Jurkat, Clone E6-1 (cell line): ENCODE measurements around the gene CLCN6.

Experiments
- DNase-seq: peaks from one replicate; pipeline ENCODE4 v3.0.0-alpha.2; 2011; ENCODE audit warnings: low read depth, low spot score
- H3K4me3 ChIP-seq: 2 replicates; pipeline ENCODE4 v1.5.1; 2011; ENCODE audit warnings: mild to moderate bottlenecking, low read length, control low read depth, moderate library complexity

The CLCN6 gene

DNA sequence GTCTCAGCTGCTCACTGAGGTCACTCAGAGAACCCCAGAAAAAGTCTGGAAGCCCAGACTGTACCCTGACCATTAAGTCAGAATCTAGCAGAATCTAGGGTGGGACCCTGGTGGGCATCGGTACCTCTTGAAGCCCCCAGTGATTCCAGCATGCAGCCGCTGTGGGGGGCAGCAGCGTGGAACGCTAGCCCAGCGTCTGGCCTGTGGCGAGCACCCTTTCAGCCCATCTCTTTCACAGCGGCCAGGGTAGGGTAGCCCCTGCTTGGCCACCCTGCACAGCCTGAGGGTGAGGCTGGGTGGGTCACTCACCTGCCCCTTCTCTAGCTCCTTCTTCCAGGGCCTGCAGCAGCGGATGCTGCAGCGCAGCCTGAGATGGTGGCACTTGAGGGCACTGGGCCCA, 27.7 kb upstream of the CLCN6 start:
- no peak for DNase-seq
- no peak overlapping the region for H3K4me3 ChIP-seq

DNA sequence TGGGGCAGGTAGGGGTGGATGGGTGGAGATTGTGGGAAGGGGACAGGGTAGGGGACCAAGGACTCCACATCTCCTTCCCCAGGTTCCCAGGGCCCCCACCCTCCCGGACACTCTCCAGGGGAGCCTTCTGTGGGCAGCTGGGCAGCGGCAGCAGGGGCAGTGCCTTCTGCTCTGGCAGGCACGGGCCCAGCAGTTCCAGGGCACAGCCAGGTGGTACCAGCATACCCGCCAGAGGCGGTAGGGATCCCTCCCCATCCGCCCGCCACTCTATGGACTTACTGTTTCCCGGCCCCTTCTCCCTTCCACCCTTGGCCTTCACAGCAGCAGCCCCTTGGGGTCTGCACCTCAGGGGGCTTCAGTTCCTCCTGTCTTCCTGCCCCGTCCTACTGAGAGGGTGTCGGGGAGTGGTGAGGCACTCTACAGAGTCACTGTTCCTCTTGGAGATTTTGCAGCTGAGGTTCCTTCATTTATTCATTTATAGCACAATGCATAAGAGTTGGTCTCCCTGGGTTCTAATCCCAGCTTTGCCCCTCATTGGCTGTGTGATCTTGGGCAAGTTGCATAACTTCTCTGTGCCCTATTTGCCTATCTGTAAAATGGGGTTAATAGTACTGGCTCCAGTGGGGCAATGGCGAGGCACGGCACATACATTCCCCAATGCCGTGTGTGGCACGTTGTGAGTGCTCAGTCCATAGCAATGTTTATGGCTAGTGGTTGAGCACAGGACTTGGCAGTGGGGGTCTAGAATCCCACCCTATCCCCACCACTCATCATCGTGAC, 27.0 kb upstream of the CLCN6 start:
- no peak for DNase-seq
- H3K4me3 ChIP-seq = no peak overlapping the region

DNA sequence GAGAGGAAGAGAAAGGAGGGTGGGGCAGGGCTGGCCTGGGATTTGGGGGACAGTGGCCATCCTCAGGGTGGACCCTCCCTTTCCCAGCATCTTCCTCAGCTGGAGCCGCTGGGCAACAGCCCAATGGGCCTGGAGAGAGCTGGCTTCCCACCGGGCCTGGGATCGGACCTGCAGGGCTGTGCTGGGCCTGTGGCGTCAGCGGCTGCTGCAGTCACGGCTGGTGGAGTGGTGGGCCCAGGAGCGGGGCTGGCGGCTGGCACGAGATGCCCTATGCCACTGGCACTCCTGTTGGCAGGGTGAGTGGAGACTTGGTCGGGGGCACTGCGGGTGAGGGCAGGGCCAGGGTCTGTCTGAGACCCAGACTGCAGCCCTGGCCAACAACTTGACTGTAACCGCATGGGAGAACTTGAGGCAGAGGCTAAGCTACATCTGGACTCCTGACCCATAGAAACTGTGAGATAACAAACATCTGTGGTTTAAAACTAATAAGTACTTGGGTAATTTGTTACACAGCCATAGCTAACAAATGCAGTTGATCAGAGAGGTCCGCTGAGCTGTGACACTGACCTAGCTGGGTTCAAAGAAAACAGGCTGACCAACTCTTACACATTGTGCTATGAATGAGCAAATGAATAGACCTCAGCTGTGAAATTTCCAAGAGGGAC, 26.1 kb upstream of the CLCN6 start:
- DNase-seq = no peak
- H3K4me3 ChIP-seq = no peak overlapping the region

DNA sequence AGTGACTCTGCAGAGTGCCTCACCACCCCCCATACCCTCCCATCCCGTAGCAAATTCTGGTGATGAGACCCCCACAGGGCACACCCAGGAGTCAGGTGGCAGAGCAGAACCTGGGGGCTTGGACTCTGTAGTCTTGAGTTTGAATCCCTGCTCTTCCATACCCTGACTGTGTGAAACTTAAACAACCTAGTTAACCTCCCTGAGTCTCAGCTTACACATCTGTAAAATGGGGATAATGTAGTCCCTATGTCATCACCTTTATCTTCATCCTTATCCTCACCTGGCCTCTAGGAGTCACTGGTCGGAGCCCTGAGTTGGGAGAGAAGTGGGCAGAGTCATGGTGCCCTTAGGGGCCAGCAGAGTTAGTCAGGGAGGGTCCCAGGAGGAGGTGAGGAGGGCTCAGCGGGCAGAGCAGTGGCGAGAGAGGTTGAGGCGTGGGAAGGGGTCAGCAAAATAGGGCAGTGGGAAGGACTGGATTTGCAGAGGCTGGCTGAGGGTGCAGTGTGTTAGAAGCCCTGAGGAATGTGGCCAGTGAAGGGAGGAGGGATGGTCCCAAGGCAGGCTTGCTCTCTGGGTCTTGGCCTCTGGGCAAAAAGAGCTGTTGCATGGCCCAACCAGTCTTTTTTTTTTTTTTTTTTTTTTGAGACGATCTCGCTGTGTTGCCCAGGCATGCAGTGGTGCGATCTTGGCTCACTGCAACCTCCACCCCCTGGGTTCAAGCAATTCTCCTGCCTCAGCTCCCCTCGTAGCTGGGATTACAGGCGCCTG, 25.4 kb upstream of the CLCN6 start:
- no peak for DNase-seq
- no peak overlapping the region for H3K4me3 ChIP-seq

DNA sequence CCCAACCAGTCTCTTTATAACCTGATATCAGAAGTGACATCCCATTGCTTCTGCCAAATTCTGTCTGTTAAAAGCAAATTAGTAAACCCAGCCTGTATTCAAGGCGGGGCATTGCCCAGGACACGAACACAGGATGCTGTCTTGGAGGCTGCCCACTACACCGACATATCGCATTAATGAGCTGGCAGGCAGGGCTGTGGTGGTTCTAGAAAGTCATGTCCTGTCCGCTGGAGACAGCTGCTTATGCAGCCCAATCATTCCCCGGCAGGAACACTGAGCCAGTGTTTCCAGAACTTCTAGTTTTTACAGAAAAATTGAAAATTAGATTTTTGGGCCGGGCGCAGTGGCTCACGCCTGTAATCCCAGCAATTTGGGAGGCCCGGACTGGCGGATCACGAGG, 24.7 kb upstream of the CLCN6 start:
- no peak overlapping the region for H3K4me3 ChIP-seq
- DNase-seq = no peak

DNA sequence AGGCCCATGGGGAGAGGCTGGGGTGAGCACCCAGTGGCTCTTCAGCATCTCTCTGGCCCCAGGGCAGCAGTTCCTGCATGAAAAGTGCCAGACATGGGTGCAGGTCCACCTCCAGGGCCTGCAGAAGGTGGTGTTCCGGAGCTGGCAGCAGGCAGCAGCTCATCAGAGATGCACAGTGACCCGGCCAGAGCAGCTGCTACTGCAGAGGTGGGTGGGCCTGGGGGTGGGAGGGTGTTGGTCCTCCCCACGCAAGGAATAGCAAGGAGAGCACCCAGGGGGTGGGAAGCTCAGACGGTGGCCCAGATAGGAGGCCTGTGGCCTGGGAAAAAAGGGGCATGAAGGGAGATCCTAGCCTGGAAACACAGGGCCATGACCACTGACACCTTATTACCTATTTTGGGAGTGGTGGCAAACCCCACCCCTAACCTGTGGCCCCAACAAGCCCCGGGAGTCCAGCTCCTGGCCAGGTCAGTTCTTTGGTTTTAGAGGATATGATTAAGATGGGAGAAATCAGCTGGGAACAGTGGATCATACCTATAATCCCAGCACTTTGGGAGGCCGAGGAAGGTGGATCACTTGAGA, 23.8 kb upstream of the CLCN6 start:
- DNase-seq = no peak
- no peak overlapping the region for H3K4me3 ChIP-seq

DNA sequence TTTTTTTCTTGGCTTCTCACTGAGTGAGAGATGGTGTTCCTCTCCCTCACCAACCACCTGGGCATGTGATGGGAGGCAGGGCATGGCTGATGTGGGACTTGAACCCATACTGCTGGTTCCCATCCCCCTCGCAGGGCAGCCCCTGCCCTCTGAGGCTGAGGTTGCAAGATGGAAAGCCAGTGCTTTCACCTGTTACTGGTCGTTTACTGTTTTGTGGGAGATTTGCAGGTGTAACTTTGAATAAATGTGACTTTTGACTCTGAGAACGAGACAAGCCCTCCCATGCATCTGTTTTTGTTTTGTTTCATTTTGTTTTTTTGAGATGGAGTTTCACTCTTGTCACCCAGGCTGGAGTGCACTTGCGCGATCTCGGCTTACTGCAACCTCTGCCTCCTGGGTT, 22.4 kb upstream of the CLCN6 start:
- no peak for DNase-seq
- no peak overlapping the region for H3K4me3 ChIP-seq

DNA sequence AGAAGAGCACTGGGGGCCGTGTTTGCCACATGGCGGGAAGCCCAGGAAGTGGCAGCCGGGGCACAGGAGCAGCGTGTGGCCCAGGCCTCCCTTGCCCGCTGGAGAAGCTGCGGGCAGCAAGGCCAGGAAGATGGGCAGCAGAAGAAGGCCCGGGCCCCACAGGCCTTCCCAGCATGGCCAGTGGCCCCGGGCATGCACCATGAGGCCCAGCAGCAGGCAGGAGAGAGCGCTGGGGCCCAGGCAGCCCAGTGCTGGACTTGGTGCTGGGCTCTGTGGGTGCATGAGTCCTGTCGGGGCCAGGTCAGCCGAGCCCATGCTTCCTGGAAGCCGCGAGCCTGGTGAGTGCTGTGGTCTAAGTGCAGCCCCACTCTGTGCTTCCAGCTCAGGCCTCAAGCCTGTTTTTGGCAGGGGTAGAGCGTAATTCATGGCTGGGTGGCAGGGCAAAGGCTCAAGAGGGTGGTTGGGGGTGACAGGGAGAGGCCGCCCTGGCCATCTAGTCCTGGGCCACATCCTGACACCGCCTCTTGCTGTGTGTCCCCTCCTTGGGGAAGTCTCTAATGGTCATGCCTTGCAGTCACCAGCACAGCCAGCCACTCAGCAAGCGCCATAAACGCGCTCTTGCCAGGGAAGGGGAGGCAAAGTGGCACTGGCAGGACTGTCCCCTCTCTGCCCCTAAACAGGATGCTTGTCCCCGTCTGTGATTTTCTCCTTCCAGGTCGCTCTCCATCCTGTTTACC, 21.6 kb upstream of the CLCN6 start:
- H3K4me3 ChIP-seq = no peak overlapping the region
- DNase-seq = no peak

DNA sequence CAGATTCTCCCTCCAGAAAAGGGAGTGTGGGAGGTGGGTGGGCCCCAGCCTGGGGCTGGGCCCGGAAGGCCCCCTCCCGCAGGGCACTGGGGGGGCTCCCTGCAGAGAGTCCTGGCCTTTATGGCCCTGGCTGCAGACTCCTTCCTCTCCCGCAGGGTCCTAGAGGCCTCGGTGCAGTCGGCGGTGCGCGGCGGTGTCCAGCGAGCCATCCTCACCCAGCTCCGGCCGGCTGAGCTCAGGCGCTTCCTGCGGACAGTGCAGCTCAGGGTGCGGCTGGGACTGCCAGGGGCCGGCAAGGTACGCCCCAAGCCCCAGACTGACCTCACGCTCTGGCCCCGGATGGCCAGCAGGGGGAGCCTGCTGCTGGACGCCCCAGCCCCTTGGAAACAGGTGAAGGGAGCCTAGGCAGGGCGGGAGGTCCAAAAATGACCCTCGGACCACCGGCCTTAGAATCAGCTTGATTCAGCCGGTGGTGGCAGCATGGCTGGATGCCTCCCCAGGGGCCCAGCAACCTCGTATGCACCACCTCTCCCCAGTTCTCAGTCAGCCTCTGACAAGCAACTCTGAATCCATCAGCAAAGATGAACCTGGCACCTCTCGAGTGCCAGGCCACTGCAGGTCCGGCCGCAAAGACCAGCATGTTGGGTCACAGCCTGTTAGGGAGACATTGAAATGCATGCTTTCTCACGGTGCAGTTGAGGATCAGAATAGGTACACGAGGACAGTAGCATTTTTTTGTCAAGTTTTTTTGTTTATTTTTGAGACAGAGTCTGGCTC, 20.8 kb upstream of the CLCN6 start:
- no peak overlapping the region for H3K4me3 ChIP-seq
- DNase-seq = no peak

DNA sequence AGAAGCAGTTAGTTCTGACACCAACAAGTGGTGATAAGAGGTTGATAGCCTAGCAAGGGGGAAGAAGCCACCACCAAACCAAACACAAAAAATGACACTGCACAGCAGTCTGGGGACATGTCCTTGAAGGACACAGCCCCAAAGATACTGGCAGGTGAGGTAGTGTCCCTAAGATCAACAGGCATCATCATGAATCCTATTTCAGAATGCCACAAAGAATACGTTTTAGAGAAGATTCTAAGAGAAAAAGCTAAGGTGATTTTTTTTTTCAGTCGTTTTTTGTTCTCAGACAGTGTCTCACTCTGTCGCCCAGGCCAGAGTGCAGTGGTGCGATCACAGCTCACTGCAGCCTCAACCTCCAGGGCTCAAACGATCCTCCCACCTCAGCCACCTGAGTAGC, 19.8 kb upstream of the CLCN6 start:
- DNase-seq = no peak
- no peak overlapping the region for H3K4me3 ChIP-seq

DNA sequence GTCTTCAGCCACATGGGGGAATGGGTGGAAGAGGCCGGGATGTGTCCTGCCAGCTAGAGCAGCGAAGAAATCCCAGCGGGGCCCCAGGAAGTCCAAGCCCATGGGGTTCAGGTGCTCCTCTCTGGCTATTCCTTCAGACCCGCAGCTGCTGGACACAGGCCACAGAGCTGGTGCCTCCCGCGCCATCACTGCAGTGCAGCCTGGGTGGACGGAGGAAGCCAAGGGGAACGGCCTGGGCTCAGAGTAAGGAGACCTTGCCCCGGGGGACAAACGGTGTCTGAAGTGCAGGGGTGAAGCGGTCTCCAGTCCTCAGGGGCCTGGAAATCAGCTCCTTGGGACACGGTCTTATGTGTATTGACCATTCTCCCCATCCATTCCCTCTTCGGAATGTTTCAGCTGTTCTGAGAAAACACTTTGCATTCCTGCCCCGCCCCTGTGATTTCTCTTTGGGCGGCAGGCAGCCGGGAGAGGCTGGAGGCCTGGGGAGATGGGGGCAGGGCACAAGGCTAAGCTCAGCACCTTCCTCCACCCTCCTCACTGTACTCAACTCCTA, 18.7 kb upstream of the CLCN6 start:
- DNase-seq = no peak
- no peak overlapping the region for H3K4me3 ChIP-seq

DNA sequence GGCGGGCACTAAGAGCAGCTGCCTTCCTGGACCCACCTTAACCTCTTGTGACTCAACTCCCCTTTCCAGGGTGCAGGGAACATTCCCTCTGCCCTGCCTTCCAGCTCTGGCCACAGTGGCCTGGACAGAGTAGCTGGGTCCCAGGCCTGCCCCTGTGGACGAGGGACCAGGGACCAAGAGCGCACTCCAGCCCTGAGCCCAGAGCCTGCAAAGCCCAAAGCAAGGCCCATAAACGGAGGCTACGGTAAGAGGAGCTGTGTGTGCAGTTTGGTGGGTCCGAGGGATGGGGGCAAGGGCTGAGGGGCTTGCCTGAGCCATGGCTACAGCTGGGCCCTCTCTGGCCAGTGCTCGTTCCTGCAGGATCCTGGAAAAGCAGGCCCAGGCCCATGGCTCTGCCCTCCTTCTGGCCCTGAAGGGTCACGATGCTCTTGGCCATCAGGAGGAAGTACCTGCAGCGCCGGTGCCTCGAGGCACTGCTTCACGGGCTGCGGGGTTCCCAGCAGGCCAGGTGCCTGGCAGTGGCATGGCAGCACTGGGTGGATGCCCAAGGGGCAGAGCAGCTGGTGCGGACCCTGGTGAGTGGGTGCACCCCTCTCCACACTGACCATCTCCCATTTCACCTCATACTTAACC, 18.1 kb upstream of the CLCN6 start:
- no peak overlapping the region for H3K4me3 ChIP-seq
- DNase-seq = no peak

DNA sequence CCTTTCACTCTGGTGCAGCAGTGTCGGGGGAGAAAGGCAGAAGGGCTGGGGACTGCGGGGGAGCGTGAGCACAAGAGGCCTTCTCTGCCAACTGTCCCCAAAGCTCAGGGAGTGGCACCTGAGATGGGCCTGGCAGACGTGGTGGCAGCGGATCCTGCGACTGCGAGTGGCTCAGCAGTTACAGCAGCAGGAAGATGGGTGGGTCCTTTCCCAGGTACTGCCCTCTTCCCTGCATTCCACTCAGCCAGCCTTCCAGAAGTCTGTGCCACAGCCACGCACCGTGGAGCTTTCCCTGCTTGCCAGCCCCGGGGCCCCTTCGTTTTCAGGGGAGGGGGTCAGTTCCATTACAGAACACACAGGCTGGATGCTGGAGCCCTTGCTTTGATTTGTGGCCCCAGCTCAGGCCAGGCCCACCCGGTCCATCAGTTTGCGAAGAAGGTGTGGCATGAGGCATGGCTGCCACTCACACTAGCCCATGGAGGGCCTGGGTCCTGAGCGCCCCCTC, 17.4 kb upstream of the CLCN6 start:
- DNase-seq = no peak
- no peak overlapping the region for H3K4me3 ChIP-seq

DNA sequence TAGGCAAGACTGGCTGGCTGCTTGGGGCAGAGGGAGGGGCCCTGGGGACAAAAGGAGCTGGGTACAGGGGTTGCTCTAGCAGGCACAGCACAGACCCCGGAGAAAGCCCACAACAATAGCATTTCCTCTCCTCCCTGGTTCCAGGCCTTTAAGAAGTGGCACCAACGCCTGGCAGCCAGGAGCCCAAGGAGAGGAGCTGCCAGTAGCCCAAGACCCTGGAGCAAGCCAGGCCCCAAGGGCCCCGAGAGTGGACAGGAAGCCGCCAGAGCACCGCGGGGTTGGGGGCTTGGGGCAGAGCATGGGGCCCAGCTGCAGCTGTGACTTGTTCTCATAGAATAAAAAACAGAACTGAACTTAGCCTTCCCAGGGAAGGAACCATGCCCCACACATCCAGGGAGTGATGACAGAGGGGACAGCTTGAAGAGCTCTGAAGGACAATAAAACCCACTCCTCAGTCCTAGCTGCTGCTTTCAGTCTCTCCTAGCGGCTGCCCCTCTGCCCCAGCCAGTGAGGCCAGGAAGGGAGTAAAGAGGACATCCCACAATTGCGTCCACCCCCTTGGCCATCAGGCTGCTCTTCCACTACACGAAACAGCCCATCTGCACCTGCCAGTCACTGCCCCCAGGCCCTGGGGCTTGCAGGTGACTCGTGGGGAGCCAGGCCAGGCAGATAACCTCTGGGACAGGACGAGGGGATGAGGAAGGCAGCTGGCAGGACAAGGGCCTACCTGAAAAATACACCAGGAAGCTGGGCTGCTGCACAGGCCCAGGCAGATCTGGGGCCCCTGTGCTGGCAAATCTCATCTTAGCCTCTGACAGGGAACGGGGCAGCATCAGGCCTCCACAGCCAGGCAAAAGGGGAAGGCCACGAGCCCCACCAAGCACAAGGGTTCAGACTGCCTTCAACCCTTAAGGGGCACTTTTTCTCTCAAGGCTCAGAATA, 16.6 kb upstream of the CLCN6 start:
- no peak for DNase-seq
- H3K4me3 ChIP-seq = no peak overlapping the region

DNA sequence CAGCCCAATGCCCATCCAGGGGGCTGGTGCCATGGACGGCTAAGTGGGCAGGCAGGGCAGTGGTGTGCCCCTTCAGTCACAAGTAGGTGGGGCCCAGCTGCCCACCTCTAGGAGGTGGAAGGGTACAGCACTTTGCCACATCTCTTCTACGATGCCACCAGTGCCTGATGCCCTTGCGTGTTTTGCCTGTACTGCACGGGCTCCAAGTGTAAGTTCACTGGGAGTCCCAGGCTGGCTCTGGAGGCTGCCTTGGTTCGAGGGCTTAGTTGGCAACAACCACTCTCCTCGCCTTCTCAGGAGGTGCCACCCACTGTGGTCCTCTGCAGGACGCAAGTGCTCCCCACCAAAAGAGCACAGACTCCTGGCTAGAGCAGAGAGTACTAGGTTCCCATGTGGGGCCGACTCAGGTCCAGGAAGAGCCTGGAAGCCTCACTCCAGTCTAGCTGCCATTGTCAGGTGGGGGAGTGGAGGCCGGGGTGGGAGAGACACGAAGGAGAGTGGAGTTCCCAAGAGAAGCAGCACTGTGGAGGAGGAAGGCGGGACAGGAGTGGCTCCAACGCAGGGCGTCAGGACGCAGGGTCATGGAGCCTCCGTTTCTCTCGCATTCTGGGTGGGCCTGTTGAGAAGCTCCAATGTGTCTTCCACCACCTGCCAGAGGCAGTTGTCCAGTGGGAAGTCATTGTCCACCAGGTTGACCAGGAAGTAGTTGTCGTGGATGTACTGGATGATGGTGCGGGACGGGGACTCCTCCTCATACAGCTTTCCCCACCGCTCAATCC, 15.7 kb upstream of the CLCN6 start:
- DNase-seq = no peak
- H3K4me3 ChIP-seq = no peak overlapping the region
